Keratinocyte (primary cell): Measurements from ENCODE around the gene ARHGAP31. TPM values are rescaled to one million over a fixed set of nuclear protein-coding genes. Genes with fewer than 3 reads are reported as not detected.

Source experiments
- DNase-seq: peaks from one replicate; pipeline ENCODE4 v3.0.0-alpha.2; 2011; ENCODE audit warnings: low read depth, missing footprints, low spot score
- FAIRE-seq: peaks from 2 replicates; lab custom pipeline; 2011; peaks lifted over from hg19 to GRCh38; lab: Jason Lieb, UNC
- H2AFZ ChIP-seq: 2 replicates; pipeline ENCODE4 v1.6.0; 2012; ENCODE audit warnings: low read length, control low read depth, inconsistent platforms; ENCODE audit not compliant: control insufficient read depth
- H3K27ac ChIP-seq: 2 replicates; pipeline ENCODE4 v1.5.1; 2011; ENCODE audit warnings: low read length; ENCODE audit not compliant: control insufficient read depth, insufficient read depth
- H3K27me3 ChIP-seq: 3 replicates; pipeline ENCODE4 v1.6.0; 2011; ENCODE audit warnings: low read length; ENCODE audit not compliant: control insufficient read depth, insufficient read depth; ENCODE audit errors: extremely low read depth
- H3K36me3 ChIP-seq, 2 experiments: 2 replicates in 1 of 2; 3 replicates in 1 of 2; pipeline ENCODE4 v1.5.1; 2011; ENCODE audit warnings: low read length in 2 of 2, mild to moderate bottlenecking in 1 of 2; ENCODE audit not compliant: control insufficient read depth in 2 of 2, insufficient read depth in 2 of 2; ENCODE audit errors: extremely low read depth in 1 of 2
- H3K4me1 ChIP-seq: 3 replicates; pipeline ENCODE4 v1.5.1; 2011; ENCODE audit warnings: low read length; ENCODE audit not compliant: control insufficient read depth, insufficient read depth; ENCODE audit errors: extremely low read depth
- H3K4me2 ChIP-seq: 3 replicates; pipeline ENCODE4 v1.6.0; 2011; ENCODE audit warnings: low read depth, low read length; ENCODE audit not compliant: control insufficient read depth, insufficient read depth; ENCODE audit errors: extremely low read depth
- H3K4me3 ChIP-seq, 3 experiments: fragments of 200-600 bp in 1 of 3; sonication (generic) in 1 of 3; 2 replicates in 2 of 3; 3 replicates in 1 of 3; pipeline ENCODE4 v1.5.1; 2011 to 2016; ENCODE audit warnings: low read length in 3 of 3, mild to moderate bottlenecking in 3 of 3, control low read depth in 2 of 3, inconsistent platforms in 1 of 3, low read depth in 1 of 3, mixed read lengths in 1 of 3, mixed run types in 1 of 3, moderate library complexity in 1 of 3; ENCODE audit not compliant: control insufficient read depth in 2 of 3, insufficient read depth in 2 of 3; ENCODE audit errors: extremely low read depth in 1 of 3
- H3K79me2 ChIP-seq: 2 replicates; pipeline ENCODE4 v1.6.0; 2012; ENCODE audit warnings: low read length; ENCODE audit not compliant: control insufficient read depth, insufficient read depth
- H3K9ac ChIP-seq: 3 replicates; pipeline ENCODE4 v1.6.0; 2011; ENCODE audit warnings: low read length; ENCODE audit not compliant: control insufficient read depth, insufficient read depth; ENCODE audit errors: extremely low read depth
- H3K9me1 ChIP-seq: 3 replicates; pipeline ENCODE4 v1.6.0; 2011; ENCODE audit warnings: low read length; ENCODE audit not compliant: control insufficient read depth, insufficient read depth; ENCODE audit errors: extremely low read depth
- H3K9me3 ChIP-seq: 2 replicates; pipeline ENCODE4 v1.5.1; 2012; ENCODE audit warnings: low read depth, low read length; ENCODE audit not compliant: control insufficient read depth
- H4K20me1 ChIP-seq: 3 replicates; pipeline ENCODE4 v1.6.0; 2011; ENCODE audit warnings: low read length; ENCODE audit not compliant: control insufficient read depth, insufficient read depth; ENCODE audit errors: extremely low read depth
- EZH2 ChIP-seq: IDR thresholded peaks from one replicate; pipeline ENCODE4 v1.6.1; 2012; ENCODE audit warnings: inconsistent platforms, mild to moderate bottlenecking, low read length, moderate library complexity
- dilution Hi-C: fragments of 300-500 bp; cut with MboI; formaldehyde crosslinking; loops from one replicate; pipeline ENCODE4 v1.7.0; 2020; ENCODE audit warnings: low sequenced_read_pairs; ENCODE audit not compliant: extremely low pct_ligation_motif_present
- polyA plus RNA-seq, 5 experiments: library from polyadenylated mRNA; depleted of rRNA in 3 of 5; stranded (reverse) in 3 of 5; stranded (forward) in 1 of 5; unstranded in 1 of 5; fragments of >200 nt; gene quantifications; 1 replicate in 1 of 5; 2 replicates in 3 of 5; 3 replicates in 1 of 5; pipeline versions ENCODE4 v1.2.1 to v1.2.3, GENCODE V29; 2011 to 2012; ENCODE audit warnings: missing spikeins in 2 of 5, low read depth in 1 of 5, low replicate concordance in 1 of 5
- TF ChIP-seq, protein P1 (sequence below), 3 experiments: IDR thresholded peaks in 1 of 3; conservative IDR thresholded peaks in 1 of 3; optimal IDR thresholded peaks in 1 of 3; 2 replicates in 2 of 3; 3 replicates in 1 of 3; pipeline versions ENCODE3 to v1.5.1; 2011; ENCODE audit warnings: low read length in 3 of 3, mild to moderate bottlenecking in 3 of 3, moderate library complexity in 2 of 3, control low read depth in 1 of 3, inconsistent platforms in 1 of 3; ENCODE audit not compliant: insufficient read depth in 2 of 3; ENCODE audit errors: extremely low read depth in 1 of 3

Gene ARHGAP31
- polyA plus RNA-seq, 1 donor (not counting 4 experiments of a cell fraction or from before 2014, with no cell fraction given): 3.0 TPM

DNA sequence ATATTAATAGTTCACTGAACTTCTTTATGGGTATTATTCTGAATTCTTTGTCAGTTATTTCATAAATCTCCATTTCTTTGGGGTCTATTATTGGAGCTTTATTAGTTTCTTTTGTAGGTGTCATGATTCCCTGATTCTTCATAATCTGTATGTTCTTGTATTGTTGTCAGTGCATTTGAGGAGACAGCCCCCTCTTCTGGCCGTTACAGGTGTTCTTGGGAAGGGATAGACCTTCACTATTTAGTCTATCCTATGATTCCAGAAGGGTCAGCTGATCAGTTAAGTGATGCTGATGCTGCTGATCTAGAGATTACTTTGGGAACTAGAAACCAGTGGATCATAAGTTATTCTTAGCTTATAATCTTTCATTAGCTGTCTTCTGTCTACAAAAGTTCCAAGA, 134.4 kb downstream of the ARHGAP31 start:
- DNase-seq (no peak), FAIRE-seq (no peak)
- TF ChIP-seq, protein P1, sequence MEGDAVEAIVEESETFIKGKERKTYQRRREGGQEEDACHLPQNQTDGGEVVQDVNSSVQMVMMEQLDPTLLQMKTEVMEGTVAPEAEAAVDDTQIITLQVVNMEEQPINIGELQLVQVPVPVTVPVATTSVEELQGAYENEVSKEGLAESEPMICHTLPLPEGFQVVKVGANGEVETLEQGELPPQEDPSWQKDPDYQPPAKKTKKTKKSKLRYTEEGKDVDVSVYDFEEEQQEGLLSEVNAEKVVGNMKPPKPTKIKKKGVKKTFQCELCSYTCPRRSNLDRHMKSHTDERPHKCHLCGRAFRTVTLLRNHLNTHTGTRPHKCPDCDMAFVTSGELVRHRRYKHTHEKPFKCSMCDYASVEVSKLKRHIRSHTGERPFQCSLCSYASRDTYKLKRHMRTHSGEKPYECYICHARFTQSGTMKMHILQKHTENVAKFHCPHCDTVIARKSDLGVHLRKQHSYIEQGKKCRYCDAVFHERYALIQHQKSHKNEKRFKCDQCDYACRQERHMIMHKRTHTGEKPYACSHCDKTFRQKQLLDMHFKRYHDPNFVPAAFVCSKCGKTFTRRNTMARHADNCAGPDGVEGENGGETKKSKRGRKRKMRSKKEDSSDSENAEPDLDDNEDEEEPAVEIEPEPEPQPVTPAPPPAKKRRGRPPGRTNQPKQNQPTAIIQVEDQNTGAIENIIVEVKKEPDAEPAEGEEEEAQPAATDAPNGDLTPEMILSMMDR (optimal IDR thresholded peaks at IDR 0.05 in 1 of 3, IDR thresholded peaks at IDR 0.05 in 1 of 3, conservative IDR thresholded peaks at IDR 0.05 in 1 of 3; ENCODE audit: extremely low read depth in 1 of 3, insufficient read depth in 2 of 3, low read length in 3 of 3): no peak
- TF ChIP-seq EZH2: no peak
- Histone ChIP-seq H2AFZ (no peak overlapping the region), H3K4me2 (no peak overlapping the region), H3K27me3 (no peaks in the 10 kb centered on the region), H3K4me3 (no peak overlapping the region), H3K27ac (no peak overlapping the region), H4K20me1 (no peaks in the 10 kb centered on the region), H3K79me2 (no peaks in the 10 kb centered on the region), H3K9me1 (no peaks in the 10 kb centered on the region), H3K4me1 (no peaks in the 10 kb centered on the region), H3K9ac (no peak overlapping the region), H3K36me3 (peaks cover 14 to 28% of the 10 kb centered on the region in 2 experiments), H3K9me3 (peaks cover 2% of the 10 kb centered on the region)
- dilution Hi-C loops: no loop called here

DNA sequence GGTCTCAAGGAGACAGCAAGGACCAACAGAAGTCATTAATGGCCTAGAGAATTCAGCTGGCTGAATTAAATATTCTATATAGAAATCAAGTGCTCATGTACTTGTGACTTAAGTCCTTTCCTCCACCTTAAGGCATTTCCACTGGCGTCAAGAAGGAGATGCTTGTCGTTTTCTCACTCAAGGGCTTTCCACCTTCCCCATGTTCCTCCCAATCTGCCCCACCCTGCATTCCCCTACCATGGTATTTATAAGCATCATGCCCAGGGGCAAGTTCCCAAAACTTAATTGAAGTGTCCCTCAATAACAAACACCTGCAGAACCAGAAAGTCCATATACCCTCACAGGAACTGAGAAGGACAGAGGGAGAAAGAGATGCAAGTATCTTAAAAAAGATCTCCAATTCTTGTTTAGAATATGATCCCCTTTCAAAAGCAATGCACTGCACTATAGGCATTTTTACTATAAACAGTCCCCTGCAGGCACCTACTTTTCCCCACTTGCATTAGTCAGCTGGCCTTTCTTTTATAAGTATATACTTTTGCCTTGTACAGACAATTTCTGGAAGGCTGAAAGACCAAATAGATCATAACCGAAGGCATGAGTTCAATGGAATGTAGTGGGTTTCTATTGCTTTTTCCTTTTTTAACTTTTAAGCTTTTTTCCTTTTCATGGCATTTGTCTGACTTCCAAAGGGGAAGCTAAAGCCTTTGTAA, 139.6 kb downstream of the ARHGAP31 start:
- Histone ChIP-seq H3K27me3 (no peaks in the 10 kb centered on the region), H2AFZ (no peak overlapping the region), H3K27ac (no peak overlapping the region), H3K79me2 (no peaks in the 10 kb centered on the region), H4K20me1 (no peaks in the 10 kb centered on the region), H3K9me1 (no peaks in the 10 kb centered on the region), H3K4me2 (no peak overlapping the region), H3K9me3 (no peaks in the 10 kb centered on the region), H3K9ac (no peak overlapping the region), H3K4me1 (no peaks in the 10 kb centered on the region), H3K4me3 (no peak overlapping the region), H3K36me3 (peaks cover 28 to 35% of the 10 kb centered on the region in 2 experiments)
- no peak for FAIRE-seq
- DNase-seq: no peak
- dilution Hi-C loops: no loop called here
- TF ChIP-seq EZH2: no peak
- TF ChIP-seq, protein P1 (optimal IDR thresholded peaks at IDR 0.05 in 1 of 3, IDR thresholded peaks at IDR 0.05 in 1 of 3, conservative IDR thresholded peaks at IDR 0.05 in 1 of 3; ENCODE audit: extremely low read depth in 1 of 3, insufficient read depth in 2 of 3, low read length in 3 of 3): no peak
